Osteocyte (in vitro differentiated cells): Measurements from ENCODE around the gene TRIM66. TPM values are rescaled to one million over a fixed set of nuclear protein-coding genes. Genes with fewer than 3 reads are reported as not detected.

ENCODE experiments used
- DNase-seq: peaks from one replicate; pipeline ENCODE4 v3.0.0; 2021; ENCODE audit warnings: mixed read lengths; ENCODE audit not compliant: unreplicated experiment; ENCODE audit errors: extremely low spot score
- H3K27ac Mint-ChIP-seq: one replicate; pipeline ENCODE4 v1.8.0; 2021; ENCODE audit warnings: mild to moderate bottlenecking, mixed read lengths; ENCODE audit not compliant: unreplicated experiment
- H3K27me3 Mint-ChIP-seq: one replicate; pipeline ENCODE4 v1.8.0; 2021; ENCODE audit warnings: mixed read lengths; ENCODE audit not compliant: unreplicated experiment
- H3K36me3 Mint-ChIP-seq: one replicate; pipeline ENCODE4 v1.8.0; 2021; ENCODE audit warnings: mixed read lengths; ENCODE audit not compliant: unreplicated experiment
- H3K4me1 Mint-ChIP-seq: one replicate; pipeline ENCODE4 v1.8.0; 2021; ENCODE audit warnings: mixed read lengths; ENCODE audit not compliant: unreplicated experiment
- H3K4me3 Mint-ChIP-seq: one replicate; pipeline ENCODE4 v1.8.0; 2021; ENCODE audit warnings: mild to moderate bottlenecking, moderate library complexity, mixed read lengths; ENCODE audit not compliant: unreplicated experiment
- H3K9me3 Mint-ChIP-seq: one replicate; pipeline ENCODE4 v1.8.0; 2021; ENCODE audit warnings: mixed read lengths; ENCODE audit not compliant: unreplicated experiment
- CTCF ChIP-seq: fragments of 200-600 bp; sonication (generic); IDR thresholded peaks from 2 replicates; pipeline ENCODE4 v1.5.0; 2021; ENCODE audit warnings: antibody characterized with exemption, mild to moderate bottlenecking, moderate library complexity
- total RNA-seq: library from RNA; stranded (reverse); gene quantifications from 2 replicates; pipeline ENCODE4 v1.2.1, GENCODE V29; 2021

Gene TRIM66
- total RNA-seq, 1 donor from 2014 or later, result 10.0 TPM

- no peak for DNase-seq
- no peak for TF ChIP-seq CTCF
- H3K4me3 Mint-ChIP-seq, result no peak overlapping the region
- no peak overlapping the region for H3K27ac Mint-ChIP-seq
- peaks cover 5% of the 10 kb centered on the region for H3K27me3 Mint-ChIP-seq
- no peaks in the 10 kb centered on the region for H3K9me3 Mint-ChIP-seq
- no peaks in the 10 kb centered on the region for H3K36me3 Mint-ChIP-seq
- H3K4me1 Mint-ChIP-seq, result peaks cover 9% of the 10 kb centered on the region
Measured at GRCh38 chr11:8603696-8604077, 78.8 kb downstream of the TRIM66 start.

- no peaks in the 10 kb centered on the region for H3K9me3 Mint-ChIP-seq
- H3K27ac Mint-ChIP-seq, result no peak overlapping the region
- H3K27me3 Mint-ChIP-seq, result peaks cover 24% of the 10 kb centered on the region
- no peak overlapping the region for H3K4me3 Mint-ChIP-seq
- peaks cover 9% of the 10 kb centered on the region for H3K4me1 Mint-ChIP-seq
- no peak for TF ChIP-seq CTCF
- peak; percentile 63 for DNase-seq
- H3K36me3 Mint-ChIP-seq, result no peaks in the 10 kb centered on the region
Measured at GRCh38 chr11:8601376-8602133, 80.9 kb downstream of the TRIM66 start.

- Mint-ChIP-seq H3K36me3 (peaks cover 1% of the 10 kb centered on the region), H3K9me3 (no peaks in the 10 kb centered on the region), H3K27me3 (peaks cover 37% of the 10 kb centered on the region), H3K4me1 (peaks cover 2% of the 10 kb centered on the region), H3K27ac (no peak overlapping the region), H3K4me3 (no peak overlapping the region)
- TF ChIP-seq CTCF, result no peak
- DNase-seq, result no peak
Measured at GRCh38 chr11:8598506-8598905, 84.0 kb downstream of the TRIM66 start.

- H3K27me3 Mint-ChIP-seq, result peaks cover 48% of the 10 kb centered on the region
- H3K4me3 Mint-ChIP-seq, result no peak overlapping the region
- H3K36me3 Mint-ChIP-seq, result peaks cover 1% of the 10 kb centered on the region
- TF ChIP-seq CTCF, result no peak
- no peak overlapping the region for H3K27ac Mint-ChIP-seq
- H3K9me3 Mint-ChIP-seq, result no peaks in the 10 kb centered on the region
- H3K4me1 Mint-ChIP-seq, result peaks cover 2% of the 10 kb centered on the region
- no peak for DNase-seq
Measured at GRCh38 chr11:8597182-8597581, 85.3 kb downstream of the TRIM66 start.

GRCh38 chr11:8596504-8597046 is 85.9 kb downstream of the TRIM66 start:
- Mint-ChIP-seq H3K27me3 (peaks cover 52% of the 10 kb centered on the region), H3K36me3 (peaks cover 1% of the 10 kb centered on the region), H3K4me1 (peaks cover 2% of the 10 kb centered on the region), H3K4me3 (no peak overlapping the region), H3K27ac (no peak overlapping the region), H3K9me3 (no peaks in the 10 kb centered on the region)
- TF ChIP-seq CTCF, result no peak
- no peak for DNase-seq
